A172 (cell line): ENCODE results near the gene SIL1. TPM values are rescaled to one million over a fixed set of nuclear protein-coding genes. Genes with fewer than 3 reads are reported as not detected.
"Not testable (repeated sequence)": the region's sequence is repeated elsewhere in the genome, so short reads cannot be mapped to it uniquely, and the experiment has no call there.

ENCODE experiments used
- DNase-seq: peaks from one replicate; pipeline ENCODE4 v3.0.0-alpha.2; 2015; ENCODE audit warnings: low spot score
- total RNA-seq: library from RNA; depleted of rRNA; stranded (reverse); fragments of >200 nt; shearing (Covaris generic); gene quantifications from 2 replicates; pipeline ENCODE4 v1.2.3, GENCODE V29; 2014

SIL1 gene
- total RNA-seq, 1 experiment from 2014 or later, result 60.4 TPM

DNA sequence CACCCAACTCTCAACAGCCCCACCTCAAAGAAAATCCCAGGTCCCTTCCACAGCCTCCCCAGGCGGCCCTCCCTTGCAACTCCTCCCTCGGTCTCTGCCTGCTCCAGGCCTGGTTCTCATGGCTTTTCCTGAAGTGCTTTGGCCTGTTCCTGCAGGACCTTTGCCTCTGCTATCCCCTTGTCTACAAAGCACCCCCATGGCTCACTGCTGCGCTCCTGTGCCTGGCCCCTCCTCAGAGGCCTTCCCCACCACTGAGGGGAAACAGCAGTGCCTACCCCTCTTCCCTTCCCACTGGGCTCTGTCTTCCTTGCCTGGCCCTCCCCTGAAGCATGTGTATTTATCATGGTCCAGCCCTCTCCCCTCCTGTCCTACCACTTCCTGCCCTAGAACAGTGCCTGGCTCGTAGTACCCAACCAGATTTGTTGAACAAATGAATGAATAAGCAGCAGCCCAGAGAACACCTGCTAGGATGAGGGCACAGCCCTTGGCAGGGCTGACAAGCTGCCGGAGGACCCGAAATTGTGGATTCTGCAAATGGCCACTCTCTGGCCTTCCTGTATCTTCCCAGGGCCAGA lies 254.5 kb downstream of the SIL1 start:
- DNase-seq, result no peak

DNA sequence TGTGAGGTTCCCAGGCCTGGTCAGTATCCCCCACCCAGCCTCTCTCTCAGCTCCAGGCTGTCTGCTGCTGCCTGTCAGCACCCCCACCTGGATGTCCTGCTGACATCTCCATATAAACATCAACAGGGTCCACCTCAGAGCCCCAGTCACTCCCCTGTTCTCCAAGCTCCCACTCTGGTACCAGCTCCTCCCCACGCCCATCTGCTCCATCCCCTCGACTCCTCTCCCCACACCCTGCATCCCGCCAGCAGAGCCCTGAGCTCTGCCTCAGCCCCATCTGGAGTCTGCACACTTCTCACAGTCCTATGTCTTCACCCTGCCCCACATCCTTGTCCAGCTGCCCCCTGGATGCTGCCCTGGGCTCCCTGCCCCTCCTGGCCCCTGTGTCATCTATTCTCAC lies 255.3 kb downstream of the SIL1 start:
- no peak for DNase-seq

DNA sequence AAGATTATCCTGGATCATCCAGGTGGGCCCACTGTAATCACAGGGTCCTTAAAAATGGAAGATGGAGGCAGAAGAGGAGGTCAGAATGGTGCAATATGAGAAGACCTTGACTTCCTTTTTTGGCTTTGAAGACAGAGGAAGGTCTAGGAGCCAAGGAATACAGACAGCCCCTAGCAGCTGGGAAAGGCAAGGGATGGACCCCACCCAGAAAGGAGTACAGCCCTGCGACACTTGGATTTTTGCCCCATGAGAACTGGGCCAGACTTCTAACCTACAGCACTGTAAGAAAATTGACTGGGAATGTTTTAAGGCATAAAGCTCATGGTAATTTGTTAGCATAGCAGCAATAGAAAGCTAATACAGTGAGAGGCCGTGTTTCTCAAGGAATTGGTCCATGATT lies 256.1 kb downstream of the SIL1 start:
- DNase-seq, result no peak

DNA sequence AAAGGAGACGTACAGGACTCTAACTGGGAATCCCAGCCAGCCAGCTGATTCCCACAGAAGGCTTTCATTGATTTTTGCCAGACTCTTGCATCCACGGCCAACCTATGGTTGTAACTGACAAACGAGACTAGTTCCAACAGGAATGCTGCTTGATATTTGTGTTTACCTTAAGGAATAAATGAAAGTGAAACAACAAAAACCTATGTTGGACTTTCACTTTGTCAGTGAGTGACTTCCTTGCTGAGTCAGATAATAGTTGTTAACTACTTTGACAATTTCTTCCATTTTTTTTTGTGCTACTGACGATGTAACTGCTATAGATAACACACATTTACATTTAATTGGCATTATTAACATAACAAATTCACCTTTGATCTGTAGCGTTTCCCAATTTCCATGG lies 259.6 kb downstream of the SIL1 start:
- DNase-seq, result no peak

DNA sequence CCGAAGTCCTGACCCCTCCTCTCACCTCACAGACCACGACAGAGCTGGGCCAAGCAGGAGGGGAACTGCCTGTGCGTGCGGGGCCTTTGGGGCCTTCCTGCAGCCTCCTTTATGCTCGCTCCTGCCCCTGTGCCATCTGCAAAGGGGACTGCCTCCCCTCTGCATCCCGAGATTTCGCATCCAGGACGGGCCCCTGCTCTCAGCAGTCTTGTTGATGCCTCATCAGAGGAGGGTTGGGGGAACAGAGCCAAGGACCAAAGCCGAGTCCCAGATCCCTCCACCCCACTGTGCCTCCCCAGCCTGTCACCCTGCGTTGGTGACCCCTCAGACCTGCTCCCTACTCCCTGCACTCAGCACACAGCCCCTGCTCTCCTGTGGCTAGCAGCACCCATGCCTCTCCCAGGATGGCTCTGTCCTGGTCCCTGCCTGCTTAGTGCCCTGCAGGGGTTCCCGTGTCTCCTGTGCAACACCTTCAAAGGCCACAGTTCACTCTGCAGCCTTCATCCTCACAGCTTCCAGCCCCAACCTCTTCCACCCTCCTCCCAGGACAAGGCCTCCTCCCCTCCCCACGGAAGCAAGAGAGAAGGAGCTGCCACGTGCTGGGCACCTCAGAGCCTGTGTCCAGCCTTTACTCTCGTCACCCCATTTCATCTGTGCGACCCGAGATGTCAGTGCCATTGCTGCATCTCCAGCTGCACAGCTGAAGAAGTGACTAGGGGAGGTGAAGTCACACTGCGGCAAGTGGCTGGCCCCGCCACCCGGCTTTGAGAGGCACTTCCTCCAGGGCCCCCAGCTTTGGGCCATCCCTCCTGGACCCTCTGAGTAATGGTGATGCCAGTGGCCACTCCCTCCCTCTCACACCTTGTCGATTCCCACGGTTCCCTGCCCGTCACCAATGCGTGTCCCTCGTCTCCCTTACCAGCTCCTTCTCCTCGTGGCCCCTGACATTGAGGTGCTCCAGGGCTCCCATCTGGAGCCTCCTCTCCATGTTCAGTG lies 260.5 kb downstream of the SIL1 start:
- no peak for DNase-seq

DNA sequence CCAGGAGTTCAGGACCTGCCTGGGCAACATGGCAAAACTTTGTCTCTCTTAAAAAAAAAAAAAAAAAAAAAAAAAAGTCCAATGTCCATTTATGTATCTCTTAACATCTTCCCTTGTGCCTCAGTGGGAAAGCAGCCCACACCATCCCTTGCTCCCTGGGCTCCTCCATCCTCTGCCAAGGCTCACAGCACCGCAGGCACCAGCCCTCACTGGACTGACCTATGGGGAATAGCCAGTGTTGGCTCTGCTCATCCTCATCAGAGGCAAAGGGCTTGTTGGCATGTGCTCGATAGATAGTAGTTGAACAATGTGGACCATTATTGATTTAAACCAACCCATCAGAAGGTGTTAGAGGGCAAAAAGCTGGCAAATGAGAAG lies 261.2 kb downstream of the SIL1 start:
- no peak for DNase-seq

DNA sequence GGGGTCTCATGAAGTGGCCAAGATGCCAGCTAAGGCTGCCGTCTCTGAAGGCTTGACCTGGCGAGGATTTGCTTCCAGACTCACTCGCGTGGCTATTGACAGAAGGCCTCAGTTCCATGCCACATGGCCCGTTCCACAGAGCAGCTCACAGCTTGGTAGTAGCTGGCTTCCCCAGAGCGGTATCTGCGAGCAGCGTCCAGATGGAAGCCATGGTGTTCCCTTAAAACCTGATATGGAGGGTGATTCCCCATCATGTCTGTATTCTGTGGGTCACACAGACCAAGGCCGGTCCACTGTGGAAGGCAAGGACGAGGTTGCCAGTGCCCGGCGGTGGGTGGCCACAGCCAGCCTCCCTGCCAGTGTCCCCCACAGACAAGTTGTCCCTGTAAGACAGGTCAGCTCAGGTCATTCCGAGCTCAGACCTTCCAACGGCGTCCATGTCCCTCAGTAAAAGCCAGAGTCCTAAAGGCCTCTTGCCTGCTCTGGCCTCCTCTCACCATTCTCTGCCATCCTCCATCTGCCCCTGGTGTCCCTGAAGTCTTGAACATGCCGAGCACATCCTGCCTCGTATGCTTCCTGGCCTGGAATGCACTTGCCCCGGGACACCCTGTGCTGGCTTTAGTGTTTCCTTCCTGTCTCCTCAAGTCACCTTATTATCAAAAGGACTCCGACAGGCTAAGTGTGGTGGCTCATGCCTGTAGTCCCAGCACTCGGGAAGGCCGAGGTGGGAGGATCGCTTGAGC lies 261.8 kb downstream of the SIL1 start:
- no peak for DNase-seq

DNA sequence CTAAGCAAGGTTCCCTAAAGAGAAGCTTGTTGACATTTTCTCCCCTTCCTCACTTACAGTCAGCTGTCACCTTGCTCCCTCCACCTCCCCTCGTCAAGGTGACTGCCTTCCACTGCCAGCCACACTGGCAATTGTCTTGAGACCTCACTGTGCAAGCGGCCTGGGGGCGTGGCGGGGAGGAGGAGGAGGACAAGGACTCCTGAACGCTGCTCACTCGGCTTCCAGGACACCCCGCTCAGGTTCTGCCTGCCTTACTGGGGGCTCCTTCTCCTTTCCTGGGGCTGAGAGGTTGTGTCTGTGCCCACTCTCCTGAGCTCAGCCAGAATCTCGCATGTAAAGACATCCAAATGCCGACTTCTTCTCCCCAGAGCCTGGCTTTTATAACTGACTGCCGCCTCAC lies 262.7 kb downstream of the SIL1 start:
- DNase-seq, result no peak

DNA sequence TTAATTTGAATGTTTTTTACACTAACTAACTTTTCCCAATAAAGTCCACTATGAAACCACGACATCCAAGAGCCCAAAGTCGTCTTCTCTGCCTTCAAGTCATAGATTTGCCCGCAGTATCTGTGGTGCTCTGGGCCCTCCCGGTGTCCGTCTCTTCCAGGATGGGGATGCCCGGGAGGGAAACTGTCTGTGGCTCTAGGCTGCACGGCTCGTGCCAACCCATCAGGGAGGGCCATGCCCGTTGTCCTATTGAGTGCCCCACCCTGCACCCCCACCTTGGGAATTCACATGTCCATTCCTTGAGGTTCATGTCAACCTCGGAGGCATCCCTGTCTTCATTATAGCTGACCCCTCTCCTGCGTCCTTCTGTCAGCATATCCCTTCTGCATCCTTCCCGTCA lies 263.2 kb downstream of the SIL1 start:
- no peak for DNase-seq

DNA sequence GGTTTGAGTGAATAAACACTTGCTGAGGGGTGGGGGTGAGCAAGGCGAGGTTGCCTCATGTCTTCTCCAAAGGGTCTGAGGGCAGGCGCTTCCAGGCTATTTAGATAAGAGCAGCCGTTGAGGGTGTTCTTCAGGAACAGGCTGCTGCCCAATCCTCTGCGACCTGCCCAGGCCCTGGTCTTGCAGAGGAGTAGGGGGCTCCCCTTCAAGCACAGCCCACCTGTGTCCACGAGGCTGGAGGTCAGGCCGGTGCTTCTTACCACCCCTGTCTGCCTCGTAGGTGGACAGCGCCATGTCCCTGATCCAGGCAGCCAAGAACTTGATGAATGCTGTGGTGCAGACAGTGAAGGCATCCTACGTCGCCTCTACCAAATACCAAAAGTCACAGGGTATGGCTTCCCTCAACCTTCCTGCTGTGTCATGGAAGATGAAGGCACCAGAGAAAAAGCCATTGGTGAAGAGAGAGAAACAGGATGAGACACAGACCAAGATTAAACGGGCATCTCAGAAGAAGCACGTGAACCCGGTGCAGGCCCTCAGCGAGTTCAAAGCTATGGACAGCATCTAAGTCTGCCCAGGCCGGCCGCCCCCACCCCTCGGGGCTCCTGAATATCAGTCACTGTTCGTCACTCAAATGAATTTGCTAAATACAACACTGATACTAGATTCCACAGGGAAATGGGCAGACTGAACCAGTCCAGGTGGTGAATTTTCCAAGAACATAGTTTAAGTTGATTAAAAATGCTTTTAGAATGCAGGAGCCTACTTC lies 264.5 kb downstream of the SIL1 start:
- DNase-seq, result no peak

DNA sequence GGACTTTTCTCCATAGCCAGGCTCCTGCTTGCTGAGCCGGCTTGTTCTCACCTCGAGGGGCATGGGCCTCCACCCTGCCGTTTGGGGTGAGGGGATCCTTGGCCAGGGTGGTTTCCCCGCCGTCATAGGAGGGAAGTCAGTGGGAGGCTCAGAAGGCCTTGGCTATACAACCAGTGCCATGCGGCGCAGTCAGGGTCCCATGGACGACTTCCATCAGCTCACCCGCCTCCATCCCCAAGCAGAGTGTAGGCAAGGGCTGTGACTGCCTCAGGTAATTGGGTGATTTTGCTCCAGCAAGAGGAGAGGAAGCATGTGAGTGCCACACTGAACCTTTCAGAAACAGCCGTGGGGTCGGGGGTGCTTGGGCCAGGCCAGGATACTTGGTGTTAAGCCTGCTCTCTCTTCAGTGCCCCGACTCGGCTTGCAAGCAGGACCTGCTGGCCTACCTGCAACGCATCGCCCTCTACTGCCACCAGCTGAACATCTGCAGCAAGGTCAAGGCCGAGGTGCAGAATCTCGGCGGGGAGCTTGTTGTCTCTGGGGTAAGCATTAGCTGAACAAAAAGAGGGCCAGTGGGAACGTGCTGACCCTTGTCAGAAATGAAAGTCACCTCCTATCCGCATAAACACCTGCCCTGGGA lies 265.9 kb downstream of the SIL1 start:
- no peak for DNase-seq

DNA sequence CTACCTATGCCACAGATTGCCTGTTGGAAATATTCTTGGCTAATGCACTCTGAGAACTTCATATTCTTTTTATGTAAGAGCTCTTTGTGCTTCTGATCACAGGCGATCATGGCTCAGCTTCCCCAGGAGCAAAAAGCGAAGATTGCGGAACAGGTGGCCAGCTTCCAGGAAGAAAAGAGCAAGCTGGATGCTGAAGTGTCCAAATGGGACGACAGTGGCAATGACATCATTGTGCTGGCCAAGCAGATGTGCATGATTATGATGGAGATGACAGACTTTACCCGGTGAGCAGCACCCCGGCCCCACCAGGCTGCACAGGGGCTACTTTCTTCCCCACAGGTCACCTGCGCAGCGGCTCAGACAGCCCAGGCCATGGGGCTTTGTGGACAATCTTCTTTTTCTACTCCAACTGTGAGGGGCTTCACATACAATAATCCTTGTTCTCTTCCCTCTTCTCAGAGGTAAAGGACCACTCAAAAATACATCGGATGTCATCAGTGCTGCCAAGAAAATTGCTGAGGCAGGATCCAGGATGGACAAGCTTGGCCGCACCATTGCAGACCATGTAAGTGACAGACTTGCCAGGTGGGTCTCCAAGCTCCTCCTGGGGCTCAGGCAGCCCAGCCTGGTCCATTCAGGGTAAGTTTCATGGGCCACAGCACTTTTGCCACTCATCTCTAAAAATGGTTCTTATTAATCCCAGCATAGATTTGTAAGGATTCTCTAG lies 267.6 kb downstream of the SIL1 start:
- no peak for DNase-seq

DNA sequence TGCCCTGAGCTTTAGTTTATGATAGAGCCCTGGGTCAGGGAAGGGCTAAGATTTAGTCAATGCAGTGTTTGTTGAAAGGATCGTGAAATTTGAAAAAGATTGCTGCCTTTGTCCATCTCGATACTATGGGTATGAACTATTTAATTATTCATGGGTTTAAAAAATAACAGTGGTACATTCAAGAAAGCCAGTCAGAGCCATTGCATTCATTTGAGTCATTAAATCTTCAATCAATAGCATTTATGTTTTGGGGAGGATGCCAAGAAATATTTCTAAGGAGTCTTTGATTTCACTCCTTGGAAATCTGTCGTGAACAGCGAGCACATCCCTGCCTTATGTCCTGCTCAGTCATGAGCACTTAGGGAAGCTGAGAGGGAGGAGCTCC lies 268.6 kb downstream of the SIL1 start:
- DNase-seq, result no peak

DNA sequence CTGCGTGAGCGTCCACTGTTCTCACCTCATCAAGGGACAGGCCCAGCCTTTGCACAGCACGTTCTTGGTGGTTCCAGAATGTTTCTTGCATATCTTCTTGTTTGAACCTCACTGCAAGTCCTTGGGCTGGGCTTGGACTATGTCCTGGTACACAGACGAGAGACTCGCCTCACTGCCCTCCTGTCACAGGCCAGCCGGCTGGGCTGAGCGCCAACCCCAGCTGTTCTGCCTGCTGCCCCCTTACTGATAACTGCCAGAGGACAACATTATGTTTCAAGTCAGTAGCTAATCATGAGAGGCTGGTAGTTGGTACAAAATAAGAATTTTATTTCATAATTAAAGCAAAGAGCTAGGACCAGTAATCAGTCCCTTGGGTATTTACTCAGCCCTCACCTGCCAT lies 270.2 kb downstream of the SIL1 start:
- DNase-seq, result no peak

DNA sequence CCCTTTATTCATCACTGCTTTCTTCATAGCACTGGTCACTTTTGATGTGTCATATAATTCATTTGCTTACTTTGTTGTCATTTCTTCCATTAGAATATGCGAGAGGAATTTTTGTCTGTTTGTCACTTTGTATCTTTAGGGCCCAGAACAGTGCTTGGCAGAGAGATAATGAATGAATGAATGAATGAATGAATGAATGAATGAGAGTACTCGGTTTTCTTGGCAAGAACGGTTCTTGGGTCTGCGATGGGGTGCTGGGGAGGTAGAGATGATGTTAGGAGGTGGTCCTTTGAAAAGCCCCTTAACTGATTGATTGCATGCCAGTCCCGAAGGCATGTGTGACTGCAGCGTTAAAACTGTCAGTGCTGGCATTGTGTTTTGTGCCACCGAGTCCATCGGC lies 270.6 kb downstream of the SIL1 start:
- DNase-seq, result no peak

DNA sequence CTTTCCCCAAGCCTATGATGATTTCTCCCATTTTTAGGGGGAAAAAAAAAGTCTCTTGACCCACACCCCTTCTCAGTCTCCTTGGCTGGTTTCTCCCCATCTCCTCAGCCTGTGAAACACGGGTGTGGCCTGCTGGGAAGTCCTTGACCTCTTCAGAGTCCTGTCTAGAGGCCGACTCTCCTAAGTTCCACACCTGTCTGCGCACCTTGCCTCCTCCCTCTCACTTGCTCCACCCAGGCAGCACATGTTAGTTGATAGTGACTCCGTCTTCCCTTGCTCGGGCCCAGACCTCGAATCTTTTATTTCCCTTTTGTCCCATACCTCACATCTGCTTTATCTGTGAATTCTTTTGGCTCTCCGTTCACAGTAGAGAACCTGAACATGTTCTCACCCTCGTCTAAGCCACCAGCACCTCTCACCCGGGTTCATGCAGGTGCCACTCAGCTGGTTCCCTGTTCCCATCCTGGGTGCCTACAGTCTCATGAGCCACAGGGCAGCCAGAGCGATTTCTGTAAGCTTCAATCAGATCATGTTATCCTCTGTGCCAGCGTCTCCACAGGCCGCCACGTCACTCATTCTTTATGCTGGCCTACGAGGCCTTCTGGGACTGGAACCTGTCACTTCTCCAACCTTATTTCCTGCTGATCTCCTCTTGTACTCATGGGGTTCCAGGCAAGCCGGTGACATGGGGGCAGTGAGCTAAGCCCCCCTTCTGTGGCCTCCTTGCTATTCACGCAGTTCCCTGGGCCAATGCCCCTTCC lies 271.3 kb downstream of the SIL1 start:
- DNase-seq, result no peak

DNA sequence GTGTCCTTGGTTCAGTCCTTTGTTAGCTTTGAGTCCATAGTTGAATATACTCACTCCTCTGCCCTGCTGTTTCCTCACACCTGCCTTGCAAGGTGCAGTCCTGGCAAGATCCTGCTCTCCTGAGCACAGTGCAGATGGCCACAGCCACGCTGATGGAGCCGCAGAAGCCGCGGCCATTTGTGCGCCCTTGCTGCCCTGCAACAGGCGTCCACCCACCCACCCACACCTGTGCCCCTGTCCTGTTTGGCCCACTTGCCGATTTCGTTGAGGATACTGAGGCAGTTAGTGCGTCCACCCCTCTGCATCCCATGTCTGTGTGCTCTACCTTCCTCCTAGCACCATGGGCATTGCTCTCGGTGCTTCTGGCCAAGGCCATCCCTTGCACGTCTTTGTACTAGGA lies 271.9 kb downstream of the SIL1 start:
- no peak for DNase-seq

DNA sequence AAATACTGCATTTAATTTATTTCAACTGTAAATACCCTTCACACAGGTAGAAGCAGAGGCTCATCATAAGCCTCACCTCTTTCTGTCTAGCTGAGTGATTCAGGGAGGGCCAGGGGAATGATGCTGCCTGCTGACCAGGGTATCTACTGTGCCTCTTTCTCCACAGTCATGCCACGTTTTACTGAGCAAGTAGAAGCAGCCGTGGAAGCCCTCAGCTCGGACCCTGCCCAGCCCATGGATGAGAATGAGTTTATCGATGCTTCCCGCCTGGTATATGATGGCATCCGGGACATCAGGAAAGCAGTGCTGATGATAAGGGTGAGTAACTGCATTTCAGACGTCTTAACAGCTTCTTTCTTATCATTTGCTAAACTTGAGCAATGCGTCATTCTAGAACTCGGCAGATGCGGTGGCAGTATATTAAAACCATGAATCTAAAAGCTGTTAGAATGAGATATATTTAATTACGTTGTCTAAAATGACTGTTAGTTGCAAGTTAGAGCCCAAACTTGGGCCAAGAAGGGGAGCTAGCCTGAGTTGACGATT lies 273.0 kb downstream of the SIL1 start:
- no peak for DNase-seq

DNA sequence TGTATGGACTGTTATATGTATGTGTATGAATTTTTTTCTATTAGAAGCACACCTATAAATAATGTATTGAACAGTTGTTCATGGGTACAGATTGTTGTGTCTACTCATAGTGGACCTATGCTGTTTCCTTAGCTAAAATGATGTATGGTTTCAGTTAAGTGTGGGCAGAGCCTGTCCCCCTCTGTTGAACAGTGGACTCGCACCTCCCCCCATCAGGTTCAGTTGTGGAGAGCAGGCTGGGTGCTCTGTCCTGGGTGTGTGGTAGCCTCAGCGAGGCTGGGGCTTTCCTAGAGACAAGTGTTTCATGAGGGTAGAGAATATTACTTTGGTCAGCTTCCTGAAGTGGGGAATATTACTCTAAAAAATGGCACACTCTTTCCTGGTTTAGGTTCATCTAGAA lies 275.7 kb downstream of the SIL1 start:
- DNase-seq, result no peak

DNA sequence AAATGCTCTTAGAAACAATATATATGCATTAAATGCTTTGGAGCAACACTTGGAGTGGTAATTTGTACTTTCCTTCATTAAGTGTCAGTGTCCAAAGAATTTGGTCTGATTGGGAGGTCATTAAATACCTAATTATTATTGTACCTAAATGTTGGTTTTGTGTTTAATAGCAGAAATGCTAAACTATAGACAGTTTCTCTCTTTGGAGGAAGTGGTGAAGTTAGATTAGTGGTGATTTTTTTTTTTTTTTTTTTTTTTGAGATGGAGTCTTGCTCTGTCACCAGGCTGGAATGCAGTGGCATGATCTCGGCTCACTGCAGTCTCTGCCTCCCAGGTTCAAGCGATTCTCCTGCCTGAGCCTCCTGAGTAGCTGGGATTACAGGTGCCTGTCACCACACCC lies 276.8 kb downstream of the SIL1 start:
- DNase-seq, result not testable (repeated sequence)
